GM12891 (cell line): Measurements from ENCODE around the gene DALRD3.

Experiments used
- POLR2A ChIP-seq: IDR thresholded peaks from 2 replicates; pipeline ENCODE4 v1.6.1; 2011; ENCODE audit warnings: low read depth, low read length, control low read depth
- POLR2AphosphoS5 ChIP-seq: IDR thresholded peaks from 2 replicates; pipeline ENCODE4 v1.6.1; 2011; ENCODE audit warnings: low read depth, low read length, control low read depth

- TF ChIP-seq POLR2A (no peak), POLR2AphosphoS5 (no peak; the same call in 1 of the 2 replicates)
Measured at GRCh38 chr3:49027634-49028033, 9.3 kb upstream of the DALRD3 start.
